Measurements from ENCODE around the gene SCGB3A2.

DNA sequence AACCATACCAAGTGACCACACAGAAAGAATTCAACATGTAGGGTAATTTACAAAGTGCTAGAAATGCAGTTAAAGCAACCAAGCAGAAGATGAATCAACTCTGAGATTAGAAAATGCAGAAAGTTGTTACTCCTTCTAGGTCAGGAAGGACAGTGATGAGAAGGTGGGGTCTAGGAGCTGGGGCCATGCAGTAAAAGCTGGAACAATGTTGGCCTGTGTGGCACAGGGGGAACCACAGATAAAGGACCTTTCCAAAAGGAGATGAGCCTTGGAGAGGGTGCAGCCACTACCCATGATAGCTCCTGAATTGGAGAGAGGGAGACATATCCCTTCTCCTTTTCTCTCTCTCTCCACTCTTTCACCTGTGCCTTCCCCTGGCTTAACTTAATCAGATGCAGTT, 2.4 kb upstream of the SCGB3A2 start:
- TF ChIP-seq, protein P1, sequence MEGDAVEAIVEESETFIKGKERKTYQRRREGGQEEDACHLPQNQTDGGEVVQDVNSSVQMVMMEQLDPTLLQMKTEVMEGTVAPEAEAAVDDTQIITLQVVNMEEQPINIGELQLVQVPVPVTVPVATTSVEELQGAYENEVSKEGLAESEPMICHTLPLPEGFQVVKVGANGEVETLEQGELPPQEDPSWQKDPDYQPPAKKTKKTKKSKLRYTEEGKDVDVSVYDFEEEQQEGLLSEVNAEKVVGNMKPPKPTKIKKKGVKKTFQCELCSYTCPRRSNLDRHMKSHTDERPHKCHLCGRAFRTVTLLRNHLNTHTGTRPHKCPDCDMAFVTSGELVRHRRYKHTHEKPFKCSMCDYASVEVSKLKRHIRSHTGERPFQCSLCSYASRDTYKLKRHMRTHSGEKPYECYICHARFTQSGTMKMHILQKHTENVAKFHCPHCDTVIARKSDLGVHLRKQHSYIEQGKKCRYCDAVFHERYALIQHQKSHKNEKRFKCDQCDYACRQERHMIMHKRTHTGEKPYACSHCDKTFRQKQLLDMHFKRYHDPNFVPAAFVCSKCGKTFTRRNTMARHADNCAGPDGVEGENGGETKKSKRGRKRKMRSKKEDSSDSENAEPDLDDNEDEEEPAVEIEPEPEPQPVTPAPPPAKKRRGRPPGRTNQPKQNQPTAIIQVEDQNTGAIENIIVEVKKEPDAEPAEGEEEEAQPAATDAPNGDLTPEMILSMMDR (IDR thresholded peaks at IDR 0.05) = no peak
- TF ChIP-seq EZH2 (IDR thresholded peaks at IDR 0.05; ENCODE audit: borderline replicate concordance, insufficient read depth, low read depth, low read length, poor library complexity, severe bottlenecking) = no peak

Data from B cell (primary cell).